Keratinocyte (primary cell): ENCODE data around the gene MAGI1. TPM values are rescaled to one million over a fixed set of nuclear protein-coding genes. Genes with fewer than 3 reads are reported as not detected.

Experiments
- DNase-seq: peaks from one replicate; pipeline ENCODE4 v3.0.0-alpha.2; 2011; ENCODE audit warnings: low read depth, missing footprints, low spot score
- FAIRE-seq: peaks from 2 replicates; lab custom pipeline; 2011; peaks lifted over from hg19 to GRCh38; lab: Jason Lieb, UNC
- H2AFZ ChIP-seq: 2 replicates; pipeline ENCODE4 v1.6.0; 2012; ENCODE audit warnings: low read length, control low read depth, inconsistent platforms; ENCODE audit not compliant: control insufficient read depth
- H3K27ac ChIP-seq: 2 replicates; pipeline ENCODE4 v1.5.1; 2011; ENCODE audit warnings: low read length; ENCODE audit not compliant: control insufficient read depth, insufficient read depth
- H3K27me3 ChIP-seq: 3 replicates; pipeline ENCODE4 v1.6.0; 2011; ENCODE audit warnings: low read length; ENCODE audit not compliant: control insufficient read depth, insufficient read depth; ENCODE audit errors: extremely low read depth
- H3K36me3 ChIP-seq, 2 experiments: 2 replicates in 1 of 2; 3 replicates in 1 of 2; pipeline ENCODE4 v1.5.1; 2011; ENCODE audit warnings: low read length in 2 of 2, mild to moderate bottlenecking in 1 of 2; ENCODE audit not compliant: control insufficient read depth in 2 of 2, insufficient read depth in 2 of 2; ENCODE audit errors: extremely low read depth in 1 of 2
- H3K4me1 ChIP-seq: 3 replicates; pipeline ENCODE4 v1.5.1; 2011; ENCODE audit warnings: low read length; ENCODE audit not compliant: control insufficient read depth, insufficient read depth; ENCODE audit errors: extremely low read depth
- H3K4me2 ChIP-seq: 3 replicates; pipeline ENCODE4 v1.6.0; 2011; ENCODE audit warnings: low read depth, low read length; ENCODE audit not compliant: control insufficient read depth, insufficient read depth; ENCODE audit errors: extremely low read depth
- H3K4me3 ChIP-seq, 3 experiments: fragments of 200-600 bp in 1 of 3; sonication (generic) in 1 of 3; 2 replicates in 2 of 3; 3 replicates in 1 of 3; pipeline ENCODE4 v1.5.1; 2011 to 2016; ENCODE audit warnings: low read length in 3 of 3, mild to moderate bottlenecking in 3 of 3, control low read depth in 2 of 3, inconsistent platforms in 1 of 3, low read depth in 1 of 3, mixed read lengths in 1 of 3, mixed run types in 1 of 3, moderate library complexity in 1 of 3; ENCODE audit not compliant: control insufficient read depth in 2 of 3, insufficient read depth in 2 of 3; ENCODE audit errors: extremely low read depth in 1 of 3
- H3K79me2 ChIP-seq: 2 replicates; pipeline ENCODE4 v1.6.0; 2012; ENCODE audit warnings: low read length; ENCODE audit not compliant: control insufficient read depth, insufficient read depth
- H3K9ac ChIP-seq: 3 replicates; pipeline ENCODE4 v1.6.0; 2011; ENCODE audit warnings: low read length; ENCODE audit not compliant: control insufficient read depth, insufficient read depth; ENCODE audit errors: extremely low read depth
- H3K9me1 ChIP-seq: 3 replicates; pipeline ENCODE4 v1.6.0; 2011; ENCODE audit warnings: low read length; ENCODE audit not compliant: control insufficient read depth, insufficient read depth; ENCODE audit errors: extremely low read depth
- H3K9me3 ChIP-seq: 2 replicates; pipeline ENCODE4 v1.5.1; 2012; ENCODE audit warnings: low read depth, low read length; ENCODE audit not compliant: control insufficient read depth
- H4K20me1 ChIP-seq: 3 replicates; pipeline ENCODE4 v1.6.0; 2011; ENCODE audit warnings: low read length; ENCODE audit not compliant: control insufficient read depth, insufficient read depth; ENCODE audit errors: extremely low read depth
- EZH2 ChIP-seq: IDR thresholded peaks from one replicate; pipeline ENCODE4 v1.6.1; 2012; ENCODE audit warnings: inconsistent platforms, mild to moderate bottlenecking, low read length, moderate library complexity
- dilution Hi-C: fragments of 300-500 bp; cut with MboI; formaldehyde crosslinking; loops from one replicate; pipeline ENCODE4 v1.7.0; 2020; ENCODE audit warnings: low sequenced_read_pairs; ENCODE audit not compliant: extremely low pct_ligation_motif_present
- polyA plus RNA-seq, 5 experiments: library from polyadenylated mRNA; depleted of rRNA in 3 of 5; stranded (reverse) in 3 of 5; stranded (forward) in 1 of 5; unstranded in 1 of 5; fragments of >200 nt; gene quantifications; 1 replicate in 1 of 5; 2 replicates in 3 of 5; 3 replicates in 1 of 5; pipeline versions ENCODE4 v1.2.1 to v1.2.3, GENCODE V29; 2011 to 2012; ENCODE audit warnings: missing spikeins in 2 of 5, low read depth in 1 of 5, low replicate concordance in 1 of 5
- TF ChIP-seq, protein P1 (sequence below), 3 experiments: IDR thresholded peaks in 1 of 3; conservative IDR thresholded peaks in 1 of 3; optimal IDR thresholded peaks in 1 of 3; 2 replicates in 2 of 3; 3 replicates in 1 of 3; pipeline versions ENCODE3 to v1.5.1; 2011; ENCODE audit warnings: low read length in 3 of 3, mild to moderate bottlenecking in 3 of 3, moderate library complexity in 2 of 3, control low read depth in 1 of 3, inconsistent platforms in 1 of 3; ENCODE audit not compliant: insufficient read depth in 2 of 3; ENCODE audit errors: extremely low read depth in 1 of 3

The MAGI1 gene
- polyA plus RNA-seq, 1 donor (not counting 4 experiments of a cell fraction or from before 2014, with no cell fraction given) = 10.9 TPM

DNA sequence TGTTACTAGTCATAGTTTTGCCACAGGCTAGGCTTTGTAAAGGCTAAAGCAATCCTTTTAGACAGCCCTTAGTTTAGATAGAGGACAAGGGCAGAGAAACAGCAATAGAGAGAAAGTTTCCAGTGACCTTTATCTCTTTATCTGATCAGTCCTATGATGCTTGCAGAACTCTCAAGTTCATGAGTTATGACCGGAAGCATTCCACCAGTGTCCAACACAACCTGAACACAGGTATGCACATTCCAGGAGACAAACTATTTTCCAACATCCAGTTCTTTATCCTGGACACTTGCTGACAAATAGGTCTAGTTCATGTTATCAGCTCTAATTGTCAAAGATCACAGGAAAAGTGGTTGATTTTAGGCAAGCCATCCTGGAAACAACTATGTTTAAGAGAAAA is 422.2 kb downstream of the MAGI1 start:
- no peak overlapping the region for H3K4me3 ChIP-seq
- DNase-seq (no peak), FAIRE-seq (no peak)
- H3K27me3 ChIP-seq = no peaks in the 10 kb centered on the region
- H3K9me1 ChIP-seq = no peaks in the 10 kb centered on the region
- dilution Hi-C loops = no loop called here
- no peak overlapping the region for H3K4me2 ChIP-seq
- H3K27ac ChIP-seq = no peak overlapping the region
- H3K9me3 ChIP-seq = no peaks in the 10 kb centered on the region
- no peaks in the 10 kb centered on the region for H3K36me3 ChIP-seq
- TF ChIP-seq, protein P1, sequence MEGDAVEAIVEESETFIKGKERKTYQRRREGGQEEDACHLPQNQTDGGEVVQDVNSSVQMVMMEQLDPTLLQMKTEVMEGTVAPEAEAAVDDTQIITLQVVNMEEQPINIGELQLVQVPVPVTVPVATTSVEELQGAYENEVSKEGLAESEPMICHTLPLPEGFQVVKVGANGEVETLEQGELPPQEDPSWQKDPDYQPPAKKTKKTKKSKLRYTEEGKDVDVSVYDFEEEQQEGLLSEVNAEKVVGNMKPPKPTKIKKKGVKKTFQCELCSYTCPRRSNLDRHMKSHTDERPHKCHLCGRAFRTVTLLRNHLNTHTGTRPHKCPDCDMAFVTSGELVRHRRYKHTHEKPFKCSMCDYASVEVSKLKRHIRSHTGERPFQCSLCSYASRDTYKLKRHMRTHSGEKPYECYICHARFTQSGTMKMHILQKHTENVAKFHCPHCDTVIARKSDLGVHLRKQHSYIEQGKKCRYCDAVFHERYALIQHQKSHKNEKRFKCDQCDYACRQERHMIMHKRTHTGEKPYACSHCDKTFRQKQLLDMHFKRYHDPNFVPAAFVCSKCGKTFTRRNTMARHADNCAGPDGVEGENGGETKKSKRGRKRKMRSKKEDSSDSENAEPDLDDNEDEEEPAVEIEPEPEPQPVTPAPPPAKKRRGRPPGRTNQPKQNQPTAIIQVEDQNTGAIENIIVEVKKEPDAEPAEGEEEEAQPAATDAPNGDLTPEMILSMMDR (optimal IDR thresholded peaks at IDR 0.05 in 1 of 3, IDR thresholded peaks at IDR 0.05 in 1 of 3, conservative IDR thresholded peaks at IDR 0.05 in 1 of 3; ENCODE audit: extremely low read depth in 1 of 3, insufficient read depth in 2 of 3, low read length in 3 of 3) = no peak
- TF ChIP-seq EZH2 = no peak
- H4K20me1 ChIP-seq = no peaks in the 10 kb centered on the region
- no peak overlapping the region for H2AFZ ChIP-seq
- H3K9ac ChIP-seq = no peak overlapping the region
- no peaks in the 10 kb centered on the region for H3K79me2 ChIP-seq
- peaks cover 5% of the 10 kb centered on the region for H3K4me1 ChIP-seq

DNA sequence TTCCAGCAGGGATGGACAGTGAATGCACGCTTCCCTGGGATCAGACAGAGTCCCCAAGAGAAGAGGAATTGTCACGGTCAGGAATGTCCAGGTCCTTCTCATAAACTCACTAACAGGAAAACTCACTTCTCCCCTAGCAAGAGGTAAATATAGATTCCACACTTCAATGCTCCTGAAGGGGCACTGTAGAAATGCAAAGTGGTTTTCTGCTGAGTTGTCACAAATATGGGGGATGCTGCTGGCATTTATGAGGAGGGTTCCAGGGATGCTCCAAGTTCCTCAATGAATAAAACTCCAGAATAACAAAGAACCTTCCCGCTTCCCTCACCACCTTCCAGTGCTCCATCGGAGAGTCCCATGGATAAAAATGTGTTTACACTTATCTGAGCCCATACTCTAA is 423.4 kb downstream of the MAGI1 start:
- DNase-seq (no peak), FAIRE-seq (no peak)
- TF ChIP-seq, protein P1 (optimal IDR thresholded peaks at IDR 0.05 in 1 of 3, IDR thresholded peaks at IDR 0.05 in 1 of 3, conservative IDR thresholded peaks at IDR 0.05 in 1 of 3; ENCODE audit: extremely low read depth in 1 of 3, insufficient read depth in 2 of 3, low read length in 3 of 3) = no peak
- no peak for TF ChIP-seq EZH2
- Histone ChIP-seq H3K9ac (no peak overlapping the region), H3K4me2 (no peak overlapping the region), H3K9me1 (no peaks in the 10 kb centered on the region), H3K4me3 (no peak overlapping the region), H3K27ac (no peak overlapping the region), H3K36me3 (no peaks in the 10 kb centered on the region), H3K79me2 (no peaks in the 10 kb centered on the region), H2AFZ (no peak overlapping the region), H3K9me3 (no peaks in the 10 kb centered on the region), H3K27me3 (no peaks in the 10 kb centered on the region), H3K4me1 (peaks cover 5% of the 10 kb centered on the region), H4K20me1 (no peaks in the 10 kb centered on the region)
- dilution Hi-C loops = no loop called here
